ENCODE measurements around the gene HCN2. TPM values are rescaled to one million over a fixed set of nuclear protein-coding genes. Genes with fewer than 3 reads are reported as not detected.
"Not testable (repeated sequence)": the region's sequence is repeated elsewhere in the genome, so short reads cannot be mapped to it uniquely, and the experiment has no call there.

The HCN2 gene
- total RNA-seq, 1 donor from 2014 or later, result not detected

GRCh38 chr19:618674-619285 lies 29.1 kb downstream of the HCN2 start:
- no peak overlapping the region for H3K9ac ChIP-seq (ENCODE audit: low read depth in 1 of 3, low read length in 3 of 3)
- peaks cover 29 to 50% (median 41%) of the 10 kb centered on the region in 3 donors for H3K36me3 ChIP-seq (ENCODE audit: control insufficient read depth in 3 of 3, insufficient read depth in 3 of 3, low read length in 3 of 3)

GRCh38 chr19:619286-620002 lies 29.8 kb downstream of the HCN2 start:
- no peak overlapping the region for H3K4me3 ChIP-seq (ENCODE audit: low read length in 3 of 3)
- H3K27ac ChIP-seq (ENCODE audit: low read depth, low read length), result no peak overlapping the region
- H3K36me3 ChIP-seq (ENCODE audit: control insufficient read depth in 3 of 3, insufficient read depth in 3 of 3, low read length in 3 of 3), result peaks cover 34 to 51% (median 45%) of the 10 kb centered on the region in 3 donors
- H3K4me1 ChIP-seq (ENCODE audit: control insufficient read depth in 3 of 3, insufficient read depth in 3 of 3, low read length in 3 of 3), result no peaks in the 10 kb centered on the region
- H3K9ac ChIP-seq (ENCODE audit: low read depth in 1 of 3, low read length in 3 of 3), result no peak overlapping the region
- H3K9me3 ChIP-seq (ENCODE audit: control insufficient read depth in 3 of 3, low read length in 3 of 3), result no peaks in the 10 kb centered on the region
- H3K27me3 ChIP-seq (ENCODE audit: control insufficient read depth in 3 of 3, insufficient read depth in 3 of 3, low read length in 3 of 3), result peaks cover 1 to 11% (median 7%) of the 10 kb centered on the region in 3 donors

More at GRCh38 chr19:618674-619285, 29.1 kb downstream of the HCN2 start:
- no peaks in the 10 kb centered on the region for H3K4me1 ChIP-seq (ENCODE audit: control insufficient read depth in 3 of 3, insufficient read depth in 3 of 3, low read length in 3 of 3)
- H3K4me3 ChIP-seq (ENCODE audit: low read length in 3 of 3), result no peak overlapping the region
- H3K9me3 ChIP-seq (ENCODE audit: control insufficient read depth in 3 of 3, low read length in 3 of 3), result no peaks in the 10 kb centered on the region
- H3K27ac ChIP-seq (ENCODE audit: low read depth, low read length), result no peak overlapping the region
- peaks cover 5 to 16% (median 7%) of the 10 kb centered on the region in 3 donors for H3K27me3 ChIP-seq (ENCODE audit: control insufficient read depth in 3 of 3, insufficient read depth in 3 of 3, low read length in 3 of 3)

- Histone ChIP-seq H3K9me3 (ENCODE audit: control insufficient read depth in 3 of 3, low read length in 3 of 3) (no peaks in the 10 kb centered on the region), H3K4me1 (ENCODE audit: control insufficient read depth in 3 of 3, insufficient read depth in 3 of 3, low read length in 3 of 3) (no peaks in the 10 kb centered on the region), H3K36me3 (ENCODE audit: control insufficient read depth in 3 of 3, insufficient read depth in 3 of 3, low read length in 3 of 3) (peaks cover 39 to 55% (median 45%) of the 10 kb centered on the region in 3 donors), H3K9ac (ENCODE audit: low read depth in 1 of 3, low read length in 3 of 3) (no peak overlapping the region), H3K4me3 (ENCODE audit: low read length in 3 of 3) (no peak overlapping the region), H3K27me3 (ENCODE audit: control insufficient read depth in 3 of 3, insufficient read depth in 3 of 3, low read length in 3 of 3) (peaks cover 0 to 7% (median 4%) of the 10 kb centered on the region in 3 donors), H3K27ac (ENCODE audit: low read depth, low read length) (no peak overlapping the region)
Measured at GRCh38 chr19:620166-620862, 30.6 kb downstream of the HCN2 start.

GRCh38 chr19:621191-621590 lies 31.5 kb downstream of the HCN2 start:
- H3K27ac ChIP-seq (ENCODE audit: low read depth, low read length); H3K9me3 ChIP-seq (ENCODE audit: control insufficient read depth in 3 of 3, low read length in 3 of 3); H3K27me3 ChIP-seq (ENCODE audit: control insufficient read depth in 3 of 3, insufficient read depth in 3 of 3, low read length in 3 of 3); H3K4me3 ChIP-seq (ENCODE audit: low read length in 3 of 3); H3K4me1 ChIP-seq (ENCODE audit: control insufficient read depth in 3 of 3, insufficient read depth in 3 of 3, low read length in 3 of 3); H3K9ac ChIP-seq (ENCODE audit: low read depth in 1 of 3, low read length in 3 of 3): not testable (repeated sequence)
- H3K36me3 ChIP-seq (ENCODE audit: control insufficient read depth in 3 of 3, insufficient read depth in 3 of 3, low read length in 3 of 3), result peaks cover 42 to 55% (median 47%) of the 10 kb centered on the region in 3 donors

GRCh38 chr19:621819-622218 lies 32.1 kb downstream of the HCN2 start:
- Histone ChIP-seq H3K4me3 (ENCODE audit: low read length in 3 of 3) (no peak overlapping the region), H3K27ac (ENCODE audit: low read depth, low read length) (no peak overlapping the region), H3K27me3 (ENCODE audit: control insufficient read depth in 3 of 3, insufficient read depth in 3 of 3, low read length in 3 of 3) (peaks cover 0 to 2% (median 0%) of the 10 kb centered on the region in 3 donors), H3K9me3 (ENCODE audit: control insufficient read depth in 3 of 3, low read length in 3 of 3) (no peaks in the 10 kb centered on the region), H3K4me1 (ENCODE audit: control insufficient read depth in 3 of 3, insufficient read depth in 3 of 3, low read length in 3 of 3) (no peaks in the 10 kb centered on the region), H3K36me3 (ENCODE audit: control insufficient read depth in 3 of 3, insufficient read depth in 3 of 3, low read length in 3 of 3) (peaks cover 42 to 55% (median 47%) of the 10 kb centered on the region in 3 donors), H3K9ac (ENCODE audit: low read depth in 1 of 3, low read length in 3 of 3) (no peak overlapping the region)

- H3K9me3 ChIP-seq (ENCODE audit: control insufficient read depth in 3 of 3, low read length in 3 of 3), result no peaks in the 10 kb centered on the region
- H3K4me3 ChIP-seq (ENCODE audit: low read length in 3 of 3), result no peak overlapping the region
- H3K27ac ChIP-seq (ENCODE audit: low read depth, low read length), result no peak overlapping the region
- no peak overlapping the region for H3K9ac ChIP-seq (ENCODE audit: low read depth in 1 of 3, low read length in 3 of 3)
- H3K27me3 ChIP-seq (ENCODE audit: control insufficient read depth in 3 of 3, insufficient read depth in 3 of 3, low read length in 3 of 3), result peaks cover 0 to 2% (median 0%) of the 10 kb centered on the region in 3 donors
- peaks cover 44 to 51% (median 45%) of the 10 kb centered on the region in 3 donors for H3K36me3 ChIP-seq (ENCODE audit: control insufficient read depth in 3 of 3, insufficient read depth in 3 of 3, low read length in 3 of 3)
- no peaks in the 10 kb centered on the region for H3K4me1 ChIP-seq (ENCODE audit: control insufficient read depth in 3 of 3, insufficient read depth in 3 of 3, low read length in 3 of 3)
Measured at GRCh38 chr19:622666-623065, 33.0 kb downstream of the HCN2 start.

GRCh38 chr19:623175-623916 lies 33.7 kb downstream of the HCN2 start:
- Histone ChIP-seq H3K9me3 (ENCODE audit: control insufficient read depth in 3 of 3, low read length in 3 of 3) (no peaks in the 10 kb centered on the region), H3K4me1 (ENCODE audit: control insufficient read depth in 3 of 3, insufficient read depth in 3 of 3, low read length in 3 of 3) (no peaks in the 10 kb centered on the region), H3K36me3 (ENCODE audit: control insufficient read depth in 3 of 3, insufficient read depth in 3 of 3, low read length in 3 of 3) (peaks cover 43 to 51% (median 45%) of the 10 kb centered on the region in 3 donors), H3K27ac (ENCODE audit: low read depth, low read length) (no peak overlapping the region), H3K9ac (ENCODE audit: low read depth in 1 of 3, low read length in 3 of 3) (no peak overlapping the region), H3K4me3 (ENCODE audit: low read length in 3 of 3) (no peak overlapping the region), H3K27me3 (ENCODE audit: control insufficient read depth in 3 of 3, insufficient read depth in 3 of 3, low read length in 3 of 3) (no peaks in the 10 kb centered on the region)

GRCh38 chr19:623974-624373 lies 34.3 kb downstream of the HCN2 start:
- Histone ChIP-seq H3K4me3 (ENCODE audit: low read length in 3 of 3) (no peak overlapping the region), H3K9ac (ENCODE audit: low read depth in 1 of 3, low read length in 3 of 3) (no peak overlapping the region), H3K36me3 (ENCODE audit: control insufficient read depth in 3 of 3, insufficient read depth in 3 of 3, low read length in 3 of 3) (peaks cover 39 to 47% (median 45%) of the 10 kb centered on the region in 3 donors), H3K9me3 (ENCODE audit: control insufficient read depth in 3 of 3, low read length in 3 of 3) (no peaks in the 10 kb centered on the region), H3K27ac (ENCODE audit: low read depth, low read length) (no peak overlapping the region), H3K4me1 (ENCODE audit: control insufficient read depth in 3 of 3, insufficient read depth in 3 of 3, low read length in 3 of 3) (no peaks in the 10 kb centered on the region), H3K27me3 (ENCODE audit: control insufficient read depth in 3 of 3, insufficient read depth in 3 of 3, low read length in 3 of 3) (no peaks in the 10 kb centered on the region)

GRCh38 chr19:624433-625109 lies 34.9 kb downstream of the HCN2 start:
- no peak overlapping the region for H3K4me3 ChIP-seq (ENCODE audit: low read length in 3 of 3)
- no peaks in the 10 kb centered on the region for H3K27me3 ChIP-seq (ENCODE audit: control insufficient read depth in 3 of 3, insufficient read depth in 3 of 3, low read length in 3 of 3)
- H3K4me1 ChIP-seq (ENCODE audit: control insufficient read depth in 3 of 3, insufficient read depth in 3 of 3, low read length in 3 of 3), result no peaks in the 10 kb centered on the region
- no peaks in the 10 kb centered on the region for H3K9me3 ChIP-seq (ENCODE audit: control insufficient read depth in 3 of 3, low read length in 3 of 3)
- H3K27ac ChIP-seq (ENCODE audit: low read depth, low read length), result no peak overlapping the region
- peaks cover 35 to 43% (median 40%) of the 10 kb centered on the region in 3 donors for H3K36me3 ChIP-seq (ENCODE audit: control insufficient read depth in 3 of 3, insufficient read depth in 3 of 3, low read length in 3 of 3)
- no peak overlapping the region for H3K9ac ChIP-seq (ENCODE audit: low read depth in 1 of 3, low read length in 3 of 3)

Data from skeletal muscle tissue (tissue), 4 donors.